GM23338 (cell line): ENCODE results near the gene GALNT13. TPM values are rescaled to one million over a fixed set of nuclear protein-coding genes. Genes with fewer than 3 reads are reported as not detected.
A peak's percentile ranks its signal among the peaks of the same experiment; 100 is the strongest.

ENCODE experiments used
- ATAC-seq: fragments of 200-7000 bp; cut with Tn5 transposase; 3 replicates; pipeline ENCODE4 v1.9.1; 2020
- DNase-seq: peaks from one replicate; pipeline ENCODE4 v3.0.0-alpha.2; 2015; ENCODE audit warnings: low spot score
- H2AFZ ChIP-seq: fragments of 200-600 bp; sonication (generic); 2 replicates; pipeline ENCODE4 v1.8.0; 2016; ENCODE audit warnings: antibody characterized with exemption, mild to moderate bottlenecking, moderate library complexity
- H3F3A ChIP-seq: fragments of 200-600 bp; sonication (generic); replicated peaks from 2 replicates; pipeline ENCODE4 v1.8.0; 2017; ENCODE audit warnings: antibody characterized with exemption, mixed run types, low read depth
- H3K27ac ChIP-seq: fragments of 200-600 bp; sonication (generic); 2 replicates; pipeline ENCODE4 v1.6.1; 2016; ENCODE audit warnings: low read depth
- H3K27me3 ChIP-seq: fragments of 200-600 bp; sonication (generic); 2 replicates; pipeline ENCODE4 v1.8.0; 2016; ENCODE audit warnings: mild to moderate bottlenecking, mixed run types, moderate library complexity; ENCODE audit not compliant: insufficient read depth
- H3K36me3 ChIP-seq: fragments of 200-600 bp; sonication (generic); 2 replicates; pipeline ENCODE4 v1.8.0; 2016; ENCODE audit warnings: mild to moderate bottlenecking; ENCODE audit not compliant: insufficient read depth
- H3K4me1 ChIP-seq: fragments of 200-600 bp; sonication (generic); 2 replicates; pipeline ENCODE4 v1.8.0; 2016; ENCODE audit warnings: mild to moderate bottlenecking, moderate library complexity; ENCODE audit not compliant: insufficient read depth
- H3K4me2 ChIP-seq: fragments of 200-600 bp; sonication (generic); 2 replicates; pipeline ENCODE4 v1.7.1; 2017; ENCODE audit warnings: mixed run types
- H3K4me3 ChIP-seq: fragments of 200-600 bp; sonication (generic); 2 replicates; pipeline ENCODE4 v1.6.1; 2016; ENCODE audit warnings: mixed run types
- H3K79me2 ChIP-seq: fragments of 200-600 bp; sonication (generic); replicated peaks from 2 replicates; pipeline ENCODE4 v1.8.0; 2017; ENCODE audit warnings: mild to moderate bottlenecking; ENCODE audit not compliant: insufficient read depth
- H3K9me2 ChIP-seq: fragments of 200-600 bp; sonication (generic); 2 replicates; pipeline ENCODE4 v1.8.0; 2017; ENCODE audit not compliant: insufficient read depth
- H4K20me1 ChIP-seq: fragments of 200-600 bp; sonication (generic); replicated peaks from 2 replicates; pipeline ENCODE4 v1.8.0; 2017; ENCODE audit warnings: mild to moderate bottlenecking; ENCODE audit not compliant: insufficient read depth
- H3K27ac Mint-ChIP-seq: 2 replicates; pipeline ENCODE4 v1.8.0; 2020; ENCODE audit warnings: inconsistent platforms, mild to moderate bottlenecking, moderate library complexity, mixed read lengths
- H3K27me3 Mint-ChIP-seq: 3 replicates; pipeline ENCODE4 v1.8.0; 2022; ENCODE audit warnings: low read depth, mild to moderate bottlenecking, moderate library complexity, mixed read lengths, inconsistent platforms; ENCODE audit not compliant: insufficient read depth, poor library complexity
- H3K36me3 Mint-ChIP-seq: 3 replicates; pipeline ENCODE4 v1.8.0; 2021; ENCODE audit warnings: low read depth, mild to moderate bottlenecking, inconsistent platforms, moderate library complexity, mixed read lengths
- H3K4me1 Mint-ChIP-seq: 3 replicates; pipeline ENCODE4 v1.8.0; 2020; ENCODE audit warnings: mild to moderate bottlenecking, inconsistent platforms, mixed read lengths
- H3K4me3 Mint-ChIP-seq: 3 replicates; pipeline ENCODE4 v1.8.0; 2021; ENCODE audit warnings: moderate library complexity, mild to moderate bottlenecking, inconsistent platforms, mixed read lengths
- H3K9me3 Mint-ChIP-seq: 3 replicates; pipeline ENCODE4 v1.8.0; 2020; ENCODE audit warnings: moderate library complexity, mild to moderate bottlenecking, inconsistent platforms, mixed read lengths
- CREB1 ChIP-seq: fragments of 250-450 bp; sonication (Bioruptor Pico); IDR thresholded peaks from 2 replicates; pipeline ENCODE4 v1.5.0; 2020; ENCODE audit warnings: low read depth, mild to moderate bottlenecking, moderate library complexity
- CTCF ChIP-seq, 2 experiments: fragments of 200-600 bp in 1 of 2; sonication (generic) in 1 of 2; conservative IDR thresholded peaks; 2 replicates each; pipeline versions ENCODE4 v1.5.1 to v1.6.1; 2016 to 2017; ENCODE audit warnings: antibody characterized with exemption in 2 of 2, low read depth in 2 of 2, mild to moderate bottlenecking in 2 of 2, moderate library complexity in 1 of 2
- ETS1 ChIP-seq: IDR thresholded peaks from 2 replicates; pipeline ENCODE4 v1.6.1; 2016; ENCODE audit warnings: antibody characterized with exemption
- EZH2 ChIP-seq: fragments of 200-600 bp; sonication (generic); IDR thresholded peaks from one replicate; pipeline ENCODE4 v1.8.0; 2017; ENCODE audit warnings: antibody characterized with exemption, mild to moderate bottlenecking, low read depth; ENCODE audit not compliant: unreplicated experiment
- EZH2phosphoT487 ChIP-seq: fragments of 200-600 bp; sonication (generic); IDR thresholded peaks from one replicate; pipeline ENCODE4 v1.8.1; 2018; ENCODE audit warnings: antibody characterized with exemption; ENCODE audit not compliant: unreplicated experiment
- JUNB ChIP-seq: IDR thresholded peaks from one replicate; pipeline ENCODE4 v1.6.1; 2016; ENCODE audit warnings: antibody characterized with exemption; ENCODE audit not compliant: unreplicated experiment
- NANOG ChIP-seq: IDR thresholded peaks from 2 replicates; pipeline ENCODE4 v1.6.1; 2016; ENCODE audit warnings: antibody characterized with exemption, borderline replicate concordance
- POLR2AphosphoS5 ChIP-seq: IDR thresholded peaks from 2 replicates; pipeline ENCODE4 v1.6.1; 2016; ENCODE audit warnings: antibody characterized with exemption, low read depth
- REST ChIP-seq: IDR thresholded peaks from one replicate; pipeline ENCODE4 v1.6.1; 2018; ENCODE audit warnings: antibody characterized with exemption; ENCODE audit not compliant: unreplicated experiment
- STAT1 ChIP-seq: IDR thresholded peaks from one replicate; pipeline ENCODE4 v1.6.1; 2016; ENCODE audit warnings: antibody characterized with exemption; ENCODE audit not compliant: unreplicated experiment
- ZNF114 ChIP-seq: fragments of 250-450 bp; sonication (Bioruptor Pico); IDR thresholded peaks from 2 replicates; pipeline ENCODE4 v1.5.0; 2020; ENCODE audit warnings: mild to moderate bottlenecking, moderate library complexity
- ZNF331 ChIP-seq: fragments of 250-450 bp; sonication (Bioruptor Pico); IDR thresholded peaks from 2 replicates; pipeline ENCODE4 v1.5.0; 2020; ENCODE audit warnings: low read depth, mild to moderate bottlenecking, moderate library complexity
- ZNF462 ChIP-seq: fragments of 250-450 bp; sonication (Bioruptor Pico); IDR thresholded peaks from 2 replicates; pipeline ENCODE4 v1.5.0; 2020; ENCODE audit warnings: mild to moderate bottlenecking, moderate library complexity
- polyA plus RNA-seq: library from polyadenylated mRNA; unstranded; fragments of >200 nt; fragmentation: Nextera tagmentation; extraction: Ambion mirVana; gene quantifications from 2 replicates; pipeline ENCODE4 v1.2.1, GENCODE V29; 2016
- total RNA-seq: library from RNA; depleted of rRNA; stranded (reverse); fragments of >200 nt; shearing (Covaris generic); gene quantifications from 2 replicates; pipeline ENCODE4 v1.2.3, GENCODE V29; 2014

Gene GALNT13
- total and polyA plus RNA-seq, 2 experiments from 2014 or later, result 3.5 to 5.2 TPM

- Histone ChIP-seq H3K79me2 (no peaks in the 10 kb centered on the region), H3K4me1 (no peaks in the 10 kb centered on the region), H3K27me3 (no peaks in the 10 kb centered on the region), H3K4me2 (no peak overlapping the region), H2AFZ (no peak overlapping the region), H3K9me2 (no peaks in the 10 kb centered on the region), H3K4me3 (no peak overlapping the region), H3F3A (no peaks in the 10 kb centered on the region), H4K20me1 (no peaks in the 10 kb centered on the region), H3K36me3 (no peaks in the 10 kb centered on the region; the same call in 1 of the 2 replicates), H3K27ac (no peak overlapping the region)
- ATAC-seq, result no peak
- Mint-ChIP-seq H3K9me3 (no peaks in the 10 kb centered on the region), H3K27me3 (no peaks in the 10 kb centered on the region), H3K36me3 (peaks cover 9% of the 10 kb centered on the region; the same call in 1 of the 3 replicates), H3K4me3 (no peak overlapping the region), H3K27ac (peak overlapping the region; percentile 76), H3K4me1 (peaks cover 5% of the 10 kb centered on the region)
- TF ChIP-seq JUNB (no peak), ETS1 (no peak), POLR2AphosphoS5 (no peak), REST (no peak), EZH2phosphoT487 (no peak), CREB1 (CRISPR knock-in tag) (no peak), ZNF331 (CRISPR knock-in tag) (no peak), NANOG (no peak), CTCF (conservative IDR thresholded peaks at IDR 0.05; ENCODE audit: low read depth in 2 of 2) (no peak), STAT1 (no peak), ZNF114 (CRISPR knock-in tag) (no peak), ZNF462 (CRISPR knock-in tag) (no peak), EZH2 (no peak)
- DNase-seq, result no peak
Measured at GRCh38 chr2:153963256-153963655, 91.5 kb downstream of the GALNT13 start.
